Measurements from ENCODE around the gene ATG4C. TPM values are rescaled to one million over a fixed set of nuclear protein-coding genes. Genes with fewer than 3 reads are reported as not detected.

ATG4C gene
- total RNA-seq, 1 experiment from 2014 or later: 6.5 TPM

DNA sequence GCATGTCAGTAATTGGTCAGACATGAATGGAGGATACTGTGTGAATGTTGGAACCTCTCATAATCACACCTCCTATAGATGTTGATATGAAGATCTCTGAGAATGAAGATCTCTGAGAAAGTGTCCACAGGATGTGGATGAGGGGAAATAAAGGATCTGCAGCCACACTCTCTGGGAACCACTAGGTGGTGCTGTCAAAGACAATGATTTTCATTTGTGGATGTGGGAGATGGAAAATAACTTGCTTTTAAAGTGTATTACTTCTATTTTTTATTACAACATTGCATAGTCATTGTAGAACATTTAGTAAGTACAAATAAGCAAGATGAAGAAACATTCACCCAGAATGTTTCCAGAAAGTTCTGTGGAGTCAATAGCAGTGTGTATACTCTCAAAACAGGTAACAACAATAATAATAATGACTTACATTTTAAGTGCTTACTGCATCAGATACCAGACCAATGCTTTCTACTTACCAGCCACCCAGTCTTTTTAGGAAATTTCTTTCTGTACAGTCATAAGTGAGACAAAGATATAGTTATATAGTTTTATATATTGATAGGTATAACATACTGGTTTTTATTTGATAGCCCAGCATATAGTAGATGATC is 128.2 kb downstream of the ATG4C start:
- no peak overlapping the region for H3K27ac ChIP-seq (ENCODE audit: low read length)
- no peak for ATAC-seq
- POLR2A ChIA-PET: no interaction called here
- H3K36me3 ChIP-seq (ENCODE audit: control insufficient read depth, insufficient read depth, low read length): no peaks in the 10 kb centered on the region
- in situ Hi-C loops (cut with HindIII; ENCODE audit: low pct_unique_long_range_greater_than_20kb, low sequenced_read_pairs): no loop called here
- H3K4me1 ChIP-seq (ENCODE audit: control insufficient read depth, insufficient read depth, low read length): no peaks in the 10 kb centered on the region
- DNase-seq (ENCODE audit: low read depth, low spot score): no peak
- CTCF ChIA-PET: no interaction called here
- BruUV-seq (replicated peaks): no TSS peak
- no peak overlapping the region for H3K4me3 ChIP-seq (ENCODE audit: low read depth in 2 of 2, low read length in 2 of 2)
- no peaks in the 10 kb centered on the region for H3K9me3 ChIP-seq (ENCODE audit: control insufficient read depth, insufficient read depth, low read depth, low read length)
- intact Hi-C loops (cut with micrococcal nuclease; ENCODE audit: unreplicated experiment): no loop called here
- TF ChIP-seq, protein P1, sequence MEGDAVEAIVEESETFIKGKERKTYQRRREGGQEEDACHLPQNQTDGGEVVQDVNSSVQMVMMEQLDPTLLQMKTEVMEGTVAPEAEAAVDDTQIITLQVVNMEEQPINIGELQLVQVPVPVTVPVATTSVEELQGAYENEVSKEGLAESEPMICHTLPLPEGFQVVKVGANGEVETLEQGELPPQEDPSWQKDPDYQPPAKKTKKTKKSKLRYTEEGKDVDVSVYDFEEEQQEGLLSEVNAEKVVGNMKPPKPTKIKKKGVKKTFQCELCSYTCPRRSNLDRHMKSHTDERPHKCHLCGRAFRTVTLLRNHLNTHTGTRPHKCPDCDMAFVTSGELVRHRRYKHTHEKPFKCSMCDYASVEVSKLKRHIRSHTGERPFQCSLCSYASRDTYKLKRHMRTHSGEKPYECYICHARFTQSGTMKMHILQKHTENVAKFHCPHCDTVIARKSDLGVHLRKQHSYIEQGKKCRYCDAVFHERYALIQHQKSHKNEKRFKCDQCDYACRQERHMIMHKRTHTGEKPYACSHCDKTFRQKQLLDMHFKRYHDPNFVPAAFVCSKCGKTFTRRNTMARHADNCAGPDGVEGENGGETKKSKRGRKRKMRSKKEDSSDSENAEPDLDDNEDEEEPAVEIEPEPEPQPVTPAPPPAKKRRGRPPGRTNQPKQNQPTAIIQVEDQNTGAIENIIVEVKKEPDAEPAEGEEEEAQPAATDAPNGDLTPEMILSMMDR (IDR thresholded peaks at IDR 0.05): peak; percentile 68; the same call in 1 of the 2 replicates
- TF ChIP-seq, protein P2, sequence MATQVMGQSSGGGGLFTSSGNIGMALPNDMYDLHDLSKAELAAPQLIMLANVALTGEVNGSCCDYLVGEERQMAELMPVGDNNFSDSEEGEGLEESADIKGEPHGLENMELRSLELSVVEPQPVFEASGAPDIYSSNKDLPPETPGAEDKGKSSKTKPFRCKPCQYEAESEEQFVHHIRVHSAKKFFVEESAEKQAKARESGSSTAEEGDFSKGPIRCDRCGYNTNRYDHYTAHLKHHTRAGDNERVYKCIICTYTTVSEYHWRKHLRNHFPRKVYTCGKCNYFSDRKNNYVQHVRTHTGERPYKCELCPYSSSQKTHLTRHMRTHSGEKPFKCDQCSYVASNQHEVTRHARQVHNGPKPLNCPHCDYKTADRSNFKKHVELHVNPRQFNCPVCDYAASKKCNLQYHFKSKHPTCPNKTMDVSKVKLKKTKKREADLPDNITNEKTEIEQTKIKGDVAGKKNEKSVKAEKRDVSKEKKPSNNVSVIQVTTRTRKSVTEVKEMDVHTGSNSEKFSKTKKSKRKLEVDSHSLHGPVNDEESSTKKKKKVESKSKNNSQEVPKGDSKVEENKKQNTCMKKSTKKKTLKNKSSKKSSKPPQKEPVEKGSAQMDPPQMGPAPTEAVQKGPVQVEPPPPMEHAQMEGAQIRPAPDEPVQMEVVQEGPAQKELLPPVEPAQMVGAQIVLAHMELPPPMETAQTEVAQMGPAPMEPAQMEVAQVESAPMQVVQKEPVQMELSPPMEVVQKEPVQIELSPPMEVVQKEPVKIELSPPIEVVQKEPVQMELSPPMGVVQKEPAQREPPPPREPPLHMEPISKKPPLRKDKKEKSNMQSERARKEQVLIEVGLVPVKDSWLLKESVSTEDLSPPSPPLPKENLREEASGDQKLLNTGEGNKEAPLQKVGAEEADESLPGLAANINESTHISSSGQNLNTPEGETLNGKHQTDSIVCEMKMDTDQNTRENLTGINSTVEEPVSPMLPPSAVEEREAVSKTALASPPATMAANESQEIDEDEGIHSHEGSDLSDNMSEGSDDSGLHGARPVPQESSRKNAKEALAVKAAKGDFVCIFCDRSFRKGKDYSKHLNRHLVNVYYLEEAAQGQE (IDR thresholded peaks at IDR 0.05; ENCODE audit: insufficient read depth in 1 of 2, low read depth in 2 of 2, low read length in 1 of 2): no peak
- peaks cover 11% of the 10 kb centered on the region; the same call in 1 of the 2 replicates for H3K27me3 ChIP-seq (ENCODE audit: control insufficient read depth, insufficient read depth, low read length)

Other genes starting within 250 kb of the ATG4C start
- gene ANGPTL3, start 186.6 kb upstream of the ATG4C start, total RNA-seq (2021; ENCODE audit: unreplicated experiment): not detected
- 57.2 TPM for gene DOCK7, start 95.7 kb upstream of the ATG4C start, total RNA-seq (2021; ENCODE audit: unreplicated experiment)

All from Panc1 (cell line).